Measurements from ENCODE around the gene METAP1D. TPM values are rescaled to one million over a fixed set of nuclear protein-coding genes. Genes with fewer than 3 reads are reported as not detected.

METAP1D gene
- total and polyA plus RNA-seq, 2 donors (not counting 3 experiments of a cell fraction or from before 2014, with no cell fraction given) = 4.2 to 8.1 TPM

- Histone ChIP-seq H3K36me3 (ENCODE audit: control insufficient read depth in 2 of 2, extremely low read depth in 1 of 2, insufficient read depth in 2 of 2, low read length in 2 of 2) (no peaks in the 10 kb centered on the region), H3K27me3 (ENCODE audit: control insufficient read depth in 2 of 2, insufficient read depth in 2 of 2, low read length in 2 of 2) (peaks cover 82 to 97% of the 10 kb centered on the region in 2 experiments), H2AFZ (ENCODE audit: low read depth, low read length) (no peak overlapping the region), H3K4me1 (ENCODE audit: control insufficient read depth, extremely low read depth, insufficient read depth, low read length) (peaks cover 20% of the 10 kb centered on the region), H3K4me3 (replicated peaks in 1 of 3; ENCODE audit: insufficient read depth in 1 of 3, low read depth in 1 of 3, low read length in 3 of 3) (no peak overlapping the region), H3K27ac (ENCODE audit: insufficient read depth, low read depth, low read length) (no peak overlapping the region), H3K9ac (replicated peaks; ENCODE audit: extremely low read depth, insufficient read depth, low read length) (no peak overlapping the region), H3K79me2 (ENCODE audit: control insufficient read depth, insufficient read depth, low read length) (no peaks in the 10 kb centered on the region), H4K20me1 (replicated peaks; ENCODE audit: control insufficient read depth, extremely low read depth, insufficient read depth, low read length) (no peaks in the 10 kb centered on the region), H3K4me2 (ENCODE audit: insufficient read depth, low read length) (no peak overlapping the region), H3K9me1 (replicated peaks; ENCODE audit: control insufficient read depth, extremely low read depth, insufficient read depth, low read length) (no peaks in the 10 kb centered on the region), H3K9me3 (replicated peaks; ENCODE audit: control insufficient read depth, insufficient read depth, low read length) (no peaks in the 10 kb centered on the region)
- ChIA-PET CTCF (interaction anchor here (0.6 to 1.9 kb wide), 5 partner anchors 9 to 25 kb away, joined by 3 to 6 read pairs (median 4); partner anchors contain the start of gene DLX2), POLR2A (no interaction called here)
- dilution Hi-C loops (cut with MboI; ENCODE audit: extremely low pct_ligation_motif_present, low sequenced_read_pairs) = no loop called here
- TF ChIP-seq MYC (IDR thresholded peaks at IDR 0.05; ENCODE audit: low read depth, low read length) = no peak
- no peak for TF ChIP-seq EZH2 (IDR thresholded peaks at IDR 0.05; ENCODE audit: borderline replicate concordance, low read depth, low read length, severe bottlenecking)
- TF ChIP-seq FOS (IDR thresholded peaks at IDR 0.05; ENCODE audit: borderline replicate concordance, insufficient read depth, low read length) = no peak
- TF ChIP-seq MAX (IDR thresholded peaks at IDR 0.05; ENCODE audit: insufficient read depth, insufficient read length) = no peak
- no peak for TF ChIP-seq CTCF (IDR thresholded peaks at IDR 0.05; ENCODE audit: extremely low read depth in 1 of 2, insufficient read depth in 1 of 2, low read depth in 1 of 2, low read length in 2 of 2)
- no peak for TF ChIP-seq POLR2A (IDR thresholded peaks at IDR 0.05; ENCODE audit: low read depth, low read length)
- no peak for TF ChIP-seq JUN (IDR thresholded peaks at IDR 0.05; ENCODE audit: borderline replicate concordance, insufficient read depth, insufficient read length, low read depth)
- no peak for TF ChIP-seq GATA2 (IDR thresholded peaks at IDR 0.05; ENCODE audit: insufficient read depth, insufficient read length, low read depth, low read length)
- TF ChIP-seq POLR2AphosphoS5 (IDR thresholded peaks at IDR 0.05; ENCODE audit: insufficient read depth, low read depth, low read length) = no peak
- FAIRE-seq (peak; percentile 50), DNase-seq (ENCODE audit: low read depth, low spot score) (peak; percentile 17)
- intact Hi-C loops (cut with micrococcal nuclease) = loop anchor here (2.0 kb wide), 1 partner anchor 161 kb away; the partner anchor contains the start of gene HAT1
- BruUV-seq (replicated peaks) = no TSS peak
Measured at GRCh38 chr2:172083628-172084394, 84.1 kb downstream of the METAP1D start.

Measured in endothelial cell of umbilical vein (primary cell).